K562 (cell line): ENCODE measurements around the gene RBPMS2. TPM values are rescaled to one million over a fixed set of nuclear protein-coding genes. Genes with fewer than 3 reads are reported as not detected.

Experiments used
- ATAC-seq: fragments of 200-7000 bp; cut with Tn5 transposase; 3 replicates; pipeline ENCODE4 v1.9.1; 2020; ENCODE audit warnings: moderate library complexity
- BruUV-seq: library from RNA; stranded (reverse); fragments of 400-500 nt; replicated peaks from 2 replicates; lab custom pipeline; 2021; lab: Mats Ljungman, UMichigan
- CTCF ChIA-PET: fragments of 300-600 bp; formaldehyde crosslinking; extraction: SDS; loops from one replicate; lab custom pipeline; 2021; ENCODE audit warnings: low intra/inter-chr PET ratio; lab: Yijun Ruan, JAX
- POLR2A ChIA-PET: fragments of 300-600, 350-650 bp; sonication (Branson Sonifier 250); formaldehyde crosslinking; extraction: SDS; loops from one replicate; lab custom pipeline; 2021; ENCODE audit warnings: antibody characterized with exemption, inconsistent platforms; lab: Yijun Ruan, JAX
- DNase-seq, 4 experiments: peaks; one replicate each; pipeline versions ENCODE4 v3.0.0 to v3.0.0-alpha.2; 2011 to 2018; ENCODE audit warnings: low spot score in 3 of 4, mixed read lengths in 3 of 4; ENCODE audit errors: extremely low read depth in 1 of 4
- FAIRE-seq: peaks from 2 replicates; lab custom pipeline; 2011; peaks lifted over from hg19 to GRCh38; lab: Jason Lieb, UNC
- H2AFZ ChIP-seq: 2 replicates; pipeline ENCODE4 v1.6.0; 2011; ENCODE audit warnings: low read depth, low read length, control low read depth, inconsistent platforms
- H3K27ac ChIP-seq: fragments of 200-600 bp; 3 replicates; pipeline ENCODE4 v1.8.0; 2011; ENCODE audit warnings: low read depth, mild to moderate bottlenecking, control low read depth, inconsistent platforms, low read length, moderate library complexity, mixed read lengths; ENCODE audit errors: extremely low read depth
- H3K27me3 ChIP-seq, 2 experiments: fragments of 300-600 bp in 1 of 2; 2 replicates in 1 of 2; 3 replicates in 1 of 2; pipeline versions ENCODE4 v1.6.0 to v1.8.0; 2011; ENCODE audit warnings: inconsistent platforms in 2 of 2, low read length in 2 of 2, mild to moderate bottlenecking in 1 of 2, mixed read lengths in 1 of 2, moderate library complexity in 1 of 2; ENCODE audit not compliant: control insufficient read depth in 2 of 2, insufficient read depth in 2 of 2
- H3K36me3 ChIP-seq: fragments of 300-600 bp; 3 replicates; pipeline ENCODE4 v1.8.0; 2011; ENCODE audit warnings: mild to moderate bottlenecking, low read length, inconsistent platforms; ENCODE audit not compliant: control insufficient read depth, insufficient read depth
- H3K4me1 ChIP-seq, 2 experiments: fragments of 200-600 bp in 1 of 2; replicated peaks in 1 of 2; 2 replicates in 1 of 2; 3 replicates in 1 of 2; pipeline versions ENCODE4 v1.5.1 to v1.8.0; 2011; ENCODE audit warnings: inconsistent platforms in 2 of 2, low read length in 2 of 2, mild to moderate bottlenecking in 1 of 2, mixed read lengths in 1 of 2, moderate library complexity in 1 of 2; ENCODE audit not compliant: control insufficient read depth in 2 of 2, insufficient read depth in 2 of 2
- H3K4me2 ChIP-seq: 2 replicates; pipeline ENCODE4 v1.6.1; 2011; ENCODE audit warnings: low read length, control low read depth, inconsistent platforms, mixed read lengths; ENCODE audit not compliant: insufficient read depth
- H3K4me3 ChIP-seq: fragments of 200-600 bp; sonication (generic), shearing (Covaris generic); 2 replicates; pipeline ENCODE4 v1.5.1; 2016; ENCODE audit warnings: control low read depth, inconsistent platforms
- H3K79me2 ChIP-seq: fragments of 200-600 bp; 3 replicates; pipeline ENCODE4 v1.8.0; 2011; ENCODE audit warnings: low read length, inconsistent platforms; ENCODE audit not compliant: control insufficient read depth, insufficient read depth
- H3K9ac ChIP-seq, 2 experiments: 2 replicates each; pipeline versions ENCODE4 v1.6.0 to v1.6.1; 2011; ENCODE audit warnings: low read depth in 2 of 2, low read length in 2 of 2, control low read depth in 1 of 2, inconsistent platforms in 1 of 2, mild to moderate bottlenecking in 1 of 2, mixed read lengths in 1 of 2; ENCODE audit not compliant: insufficient read depth in 1 of 2
- H3K9me1 ChIP-seq: one replicate; pipeline ENCODE4 v1.6.0; 2011; ENCODE audit warnings: inconsistent platforms, mild to moderate bottlenecking, low read length, moderate library complexity; ENCODE audit not compliant: control insufficient read depth, insufficient read depth
- H3K9me3 ChIP-seq: replicated peaks from 2 replicates; pipeline ENCODE4 v1.5.1; 2011; ENCODE audit warnings: low read depth, low read length, inconsistent platforms; ENCODE audit not compliant: control insufficient read depth, insufficient read depth
- H4K20me1 ChIP-seq: replicated peaks from 2 replicates; pipeline ENCODE4 v1.6.1; 2011; ENCODE audit warnings: low read length, inconsistent platforms, mixed read lengths; ENCODE audit not compliant: control insufficient read depth, insufficient read depth
- CBX1 ChIP-seq: sonication (generic); IDR thresholded peaks from 2 replicates; pipeline ENCODE4 v1.6.1; 2016; ENCODE audit warnings: antibody characterized with exemption, low read depth, mild to moderate bottlenecking
- CBX5 ChIP-seq: IDR thresholded peaks from 2 replicates; pipeline ENCODE4 v1.6.1; 2014; ENCODE audit warnings: low read depth, borderline replicate concordance
- FOXA1 ChIP-seq: fragments of 450-650 bp; IDR thresholded peaks from 2 replicates; pipeline ENCODE4 v1.6.1; 2016; ENCODE audit warnings: mild to moderate bottlenecking, borderline replicate concordance
- FOXK2 ChIP-seq, 2 experiments: fragments of 450-650 bp; IDR thresholded peaks in 1 of 2; conservative IDR thresholded peaks in 1 of 2; 2 replicates each; pipeline ENCODE4 v1.6.1; 2016; ENCODE audit warnings: low read depth in 2 of 2, mild to moderate bottlenecking in 1 of 2
- IRF2 ChIP-seq: sonication (generic); formaldehyde crosslinking; IDR thresholded peaks from 2 replicates; pipeline ENCODE4 v1.8.1; 2022; ENCODE audit warnings: mild to moderate bottlenecking, missing genetic modification reagents
- KAT8 ChIP-seq: fragments of 450-650 bp; IDR thresholded peaks from 2 replicates; pipeline ENCODE4 v1.6.1; 2016; ENCODE audit warnings: low read depth, mild to moderate bottlenecking
- KDM1A ChIP-seq, 2 experiments: fragments of 450-650 bp; IDR thresholded peaks; 2 replicates each; pipeline ENCODE4 v1.6.1; 2016; ENCODE audit warnings: mild to moderate bottlenecking in 2 of 2
- MCM5 ChIP-seq: fragments of 450-650 bp; IDR thresholded peaks from 2 replicates; pipeline ENCODE4 v1.6.1; 2016; ENCODE audit warnings: low read depth
- NR2C2 ChIP-seq, 2 experiments: fragments of 200-800 bp in 1 of 2; sonication (Bioruptor generic) in 1 of 2; sonication (generic) in 1 of 2; formaldehyde crosslinking in 1 of 2; IDR thresholded peaks; 2 replicates each; pipeline versions ENCODE4 v1.6.1 to v1.8.0; 2016 to 2022; ENCODE audit warnings: mild to moderate bottlenecking in 1 of 2, missing compliant biosample characterization in 1 of 2, missing genetic modification characterization in 1 of 2, missing genetic modification reagents in 1 of 2
- POLR2G ChIP-seq: fragments of 200-400 bp; formaldehyde crosslinking; IDR thresholded peaks from 2 replicates; pipeline ENCODE4 v1.6.1; 2017; ENCODE audit warnings: low read depth, mild to moderate bottlenecking, antibody characterized with exemption, low read length, moderate library complexity
- RBM39 ChIP-seq: fragments of 200-400 bp; formaldehyde crosslinking; optimal IDR thresholded peaks from 2 replicates; pipeline ENCODE3; 2018; ENCODE audit warnings: low read depth, low read length
- SIX5 ChIP-seq, 2 experiments: IDR thresholded peaks; 2 replicates each; pipeline ENCODE4 v1.6.1; 2011; ENCODE audit warnings: low read length in 2 of 2, borderline replicate concordance in 1 of 2, low read depth in 1 of 2, mild to moderate bottlenecking in 1 of 2, moderate library complexity in 1 of 2; ENCODE audit not compliant: insufficient read depth in 1 of 2
- ZBTB8A ChIP-seq: fragments of 450-650 bp; IDR thresholded peaks from 2 replicates; pipeline ENCODE4 v1.6.1; 2018; ENCODE audit warnings: mild to moderate bottlenecking, moderate library complexity; ENCODE audit not compliant: partially characterized antibody
- ZNF143 ChIP-seq: sonication (generic); formaldehyde crosslinking; IDR thresholded peaks from 2 replicates; pipeline ENCODE4 v1.9.0; 2022; ENCODE audit warnings: mild to moderate bottlenecking, missing genetic modification reagents
- ZNF184 ChIP-seq: sonication (generic); formaldehyde crosslinking; IDR thresholded peaks from 2 replicates; pipeline ENCODE4 v1.5.0; 2020; ENCODE audit warnings: missing genetic modification reagents
- ZNF507 ChIP-seq: conservative IDR thresholded peaks from 2 replicates; pipeline ENCODE4 v1.6.1; 2017; ENCODE audit warnings: missing genetic modification characterization, missing compliant biosample characterization
- ZNF699 ChIP-seq: fragments of 250-450 bp; sonication (Bioruptor Pico); IDR thresholded peaks from 2 replicates; pipeline ENCODE4 v1.8.0; 2021; ENCODE audit warnings: mild to moderate bottlenecking, moderate library complexity; ENCODE audit not compliant: insufficient replicate concordance
- ZNF764 ChIP-seq: fragments of 250-450 bp; sonication (Bioruptor Pico); IDR thresholded peaks from 2 replicates; pipeline ENCODE4 v1.4.0; 2020; ENCODE audit warnings: low read depth, mild to moderate bottlenecking, moderate library complexity
- WGBS: fragments of 100-300 bp; shearing (Covaris generic); methylation state at CpG from one replicate; pipeline ENCODE4 v1.1.6; 2016; ENCODE audit warnings: low coverage, mixed read lengths; ENCODE audit not compliant: insufficient coverage; ENCODE audit errors: missing lambda C conversion rate; 5-methylcytosine and 5-hydroxymethylcytosine counted together
- in situ Hi-C: fragments of 300-500 bp; cut with MboI; formaldehyde crosslinking; loops from 4 replicates; pipeline ENCODE4 v1.15.0; 2018; ENCODE audit warnings: inconsistent platforms, mixed read lengths
- intact Hi-C: fragments of 100-400 bp; cut with micrococcal nuclease; formaldehyde crosslinking; loops from 2 replicates; pipeline ENCODE4 v1.14.2; 2022
- polyA plus RNA-seq, 8 experiments: library from polyadenylated mRNA; depleted of rRNA in 4 of 8; stranded (reverse) in 5 of 8; unstranded in 3 of 8; fragments of >200 nt; fragmentation: Nextera tagmentation in 2 of 8; fragmentation: Illumina TruSeq in 1 of 8; extraction: Ambion mirVana in 2 of 8; extraction: Trizol in 1 of 8; gene quantifications; 2 replicates each; pipeline versions ENCODE4 v1.2.1 to v1.2.3, GENCODE V29; 2011 to 2014; ENCODE audit warnings: inconsistent platforms in 1 of 8, missing spikeins in 1 of 8
- total RNA-seq, 7 experiments: library from RNA; depleted of rRNA in 6 of 7; stranded (reverse); fragments of >200 nt in 6 of 7; fragmentation: Illumina TruSeq in 2 of 7; extraction: Trizol in 2 of 7; gene quantifications; 2 replicates each; pipeline versions ENCODE4 v1.2.1 to v1.2.3, GENCODE V29; 2011 to 2021; ENCODE audit warnings: low replicate concordance in 1 of 7

The RBPMS2 gene
- total and polyA plus RNA-seq, 9 of the 15 experiments (the other 6 are each of a cell fraction or from before 2014, with no cell fraction given): 0.11 to 2.6 (median 0.37) TPM; not detected in 1

- H3K4me1 ChIP-seq: peaks cover 0 to 7% of the 10 kb centered on the region in 2 experiments; a peak in 1 of 5 replicates
- ChIA-PET CTCF (no interaction called here), POLR2A (interaction anchor here (0.6 to 1.2 kb wide), 4 partner anchors 67 to 114 kb away, joined by 3 to 4 read pairs (median 3); no protein-coding TSS in a partner anchor)
- no peaks in the 10 kb centered on the region for H3K9me3 ChIP-seq
- TF ChIP-seq ZNF764 (CRISPR knock-in tag): no peak
- no peak for TF ChIP-seq SIX5 (IDR thresholded peaks at IDR 0.05; ENCODE audit: borderline replicate concordance in 1 of 2, insufficient read depth in 1 of 2, low read depth in 1 of 2, low read length in 2 of 2)
- 27% methylated on average over 13 of the region's 13 CpGs for WGBS
- intact Hi-C loops (loop anchor here (5.0 kb wide), 1 partner anchor 164 kb away; no protein-coding TSS in a partner anchor), in situ Hi-C loops (no loop called here)
- DNase-seq (no peak), ATAC-seq (no peak), FAIRE-seq (no peak)
- no peak overlapping the region for H3K9ac ChIP-seq
- H3K27me3 ChIP-seq: peaks cover 36 to 78% of the 10 kb centered on the region in 2 experiments
- H3K4me2 ChIP-seq: no peak overlapping the region
- BruUV-seq: no TSS peak
- no peaks in the 10 kb centered on the region for H3K79me2 ChIP-seq
- peaks cover 8% of the 10 kb centered on the region for H4K20me1 ChIP-seq
- no peak overlapping the region for H2AFZ ChIP-seq
- H3K4me3 ChIP-seq: no peak overlapping the region
- H3K9me1 ChIP-seq: no peaks in the 10 kb centered on the region
- no peak overlapping the region for H3K27ac ChIP-seq
- H3K36me3 ChIP-seq: no peaks in the 10 kb centered on the region
Observed at GRCh38 chr15:64742921-64743320, 32.5 kb downstream of the RBPMS2 start.

GRCh38 chr15:64742385-64742784 lies 33.0 kb downstream of the RBPMS2 start:
- ATAC-seq (no peak), FAIRE-seq (no peak), DNase-seq (no peak)
- WGBS: 17% methylated on average over 4 of the region's 8 CpGs
- Histone ChIP-seq H3K27me3 (peaks cover 35 to 77% of the 10 kb centered on the region in 2 experiments; a peak in 4 of 5 replicates), H3K9me3 (no peaks in the 10 kb centered on the region), H3K36me3 (no peaks in the 10 kb centered on the region), H3K27ac (no peak overlapping the region), H3K4me3 (no peak overlapping the region), H3K9ac (no peak overlapping the region), H3K9me1 (no peaks in the 10 kb centered on the region), H3K79me2 (no peaks in the 10 kb centered on the region), H4K20me1 (peaks cover 8% of the 10 kb centered on the region), H3K4me1 (peaks cover 0 to 4% of the 10 kb centered on the region in 2 experiments; a peak in 1 of 5 replicates), H2AFZ (no peak overlapping the region), H3K4me2 (no peak overlapping the region)
- in situ Hi-C loops: no loop called here
- POLR2A ChIA-PET: interaction anchor here (0.6 to 1.2 kb wide), 5 partner anchors 67 to 1126 kb away, joined by 3 to 4 read pairs (median 3); no protein-coding TSS in a partner anchor
- BruUV-seq: no TSS peak
- intact Hi-C loops: loop anchor here (5.0 kb wide), 1 partner anchor 165 kb away; no protein-coding TSS in a partner anchor
- TF ChIP-seq ZBTB8A (no peak), RBM39 (no peak), ZNF184 (CRISPR knock-in tag) (no peak), KAT8 (no peak), IRF2 (CRISPR knock-in tag) (no peak), FOXK2 (conservative IDR thresholded peaks at IDR 0.05 in 1 of 2, IDR thresholded peaks at IDR 0.05 in 1 of 2; ENCODE audit: low read depth in 2 of 2) (no peak), CBX5 (no peak), ZNF699 (CRISPR knock-in tag) (no peak), POLR2G (no peak), MCM5 (no peak), FOXA1 (no peak), ZNF143 (CRISPR knock-in tag) (no peak), KDM1A (IDR thresholded peaks at IDR 0.05) (no peak), ZNF507 (tag) (no peak), NR2C2 (CRISPR knock-in tag; IDR thresholded peaks at IDR 0.05) (no peak), NR2C2 (tag; IDR thresholded peaks at IDR 0.05) (no peak), CBX1 (no peak)
- CTCF ChIA-PET: no interaction called here
